Astrocyte (in vitro differentiated cells and primary cell): Measurements from ENCODE around the gene RPE65.

Experiments used
- CTCF ChIP-seq: IDR thresholded peaks from 2 replicates; pipeline ENCODE4 v1.5.1; 2011; ENCODE audit warnings: low read depth, mild to moderate bottlenecking, inconsistent platforms, low read length, moderate library complexity; ENCODE audit not compliant: insufficient read depth
- EZH2 ChIP-seq: IDR thresholded peaks from 2 replicates; pipeline ENCODE4 v1.6.1; 2012; ENCODE audit warnings: mild to moderate bottlenecking, low read length, inconsistent platforms; ENCODE audit not compliant: insufficient read depth

GRCh38 chr1:68459091-68459490 is 9.3 kb upstream of the RPE65 start:
- TF ChIP-seq CTCF (no peak), EZH2 (no peak)
